Measurements from ENCODE around the gene PLA2G4F. TPM values are rescaled to one million over a fixed set of nuclear protein-coding genes. Genes with fewer than 3 reads are reported as not detected.

Gene PLA2G4F
- total RNA-seq, 1 donor from 2014 or later, result not detected

DNA sequence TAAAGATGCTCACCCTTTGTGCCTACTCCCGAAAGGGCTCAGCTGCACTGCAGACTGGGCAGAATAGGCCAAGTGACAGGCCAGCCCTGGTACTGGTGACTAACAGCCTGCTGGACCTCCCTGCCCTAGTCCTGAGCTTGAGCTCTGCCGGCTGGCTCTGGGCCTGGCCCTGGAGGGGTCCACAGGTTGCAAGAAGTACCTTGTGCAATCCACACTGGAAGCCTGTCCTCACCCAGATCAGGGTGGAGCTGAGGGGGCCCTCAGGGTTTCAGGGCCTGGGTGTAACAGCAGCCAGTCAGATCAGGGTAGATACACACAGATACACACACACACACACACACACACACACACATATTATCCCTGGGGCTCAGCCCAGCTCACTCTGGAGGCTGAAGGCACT lies 34.8 kb downstream of the PLA2G4F start:
- Mint-ChIP-seq H3K36me3 (ENCODE audit: low read depth) (no peaks in the 10 kb centered on the region), H3K27ac (no peak overlapping the region), H3K9me3 (no peaks in the 10 kb centered on the region), H3K4me1 (peaks cover 10% of the 10 kb centered on the region), H3K4me3 (no peak overlapping the region), H3K27me3 (peaks cover 20% of the 10 kb centered on the region)
- intact Hi-C loops (cut with micrococcal nuclease), result no loop called here
- DNase-seq, result no peak

DNA sequence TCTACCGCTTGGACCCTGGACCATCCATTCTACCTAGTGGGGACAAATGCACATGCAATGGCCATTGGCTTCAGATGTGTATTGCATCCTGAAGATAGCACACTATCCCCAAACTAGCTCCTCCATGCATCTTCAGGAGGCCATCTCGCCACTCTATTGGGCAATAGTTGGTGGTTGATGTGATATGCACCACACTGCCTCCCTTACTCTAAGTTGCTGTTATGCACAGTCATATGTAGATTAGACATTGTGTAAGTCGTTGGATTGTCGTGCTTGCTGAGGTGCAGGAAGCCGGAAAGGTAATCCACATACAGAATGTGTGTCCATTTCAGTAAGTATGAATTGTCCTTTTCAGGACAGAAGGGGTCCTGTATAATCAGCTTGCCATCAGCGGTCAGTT lies 35.4 kb downstream of the PLA2G4F start:
- no peaks in the 10 kb centered on the region for H3K36me3 Mint-ChIP-seq (ENCODE audit: low read depth)
- no peak overlapping the region for H3K4me3 Mint-ChIP-seq
- no peak for DNase-seq
- H3K9me3 Mint-ChIP-seq, result no peaks in the 10 kb centered on the region
- H3K4me1 Mint-ChIP-seq, result peaks cover 10% of the 10 kb centered on the region
- peaks cover 24% of the 10 kb centered on the region for H3K27me3 Mint-ChIP-seq
- no peak overlapping the region for H3K27ac Mint-ChIP-seq
- intact Hi-C loops (cut with micrococcal nuclease), result no loop called here

DNA sequence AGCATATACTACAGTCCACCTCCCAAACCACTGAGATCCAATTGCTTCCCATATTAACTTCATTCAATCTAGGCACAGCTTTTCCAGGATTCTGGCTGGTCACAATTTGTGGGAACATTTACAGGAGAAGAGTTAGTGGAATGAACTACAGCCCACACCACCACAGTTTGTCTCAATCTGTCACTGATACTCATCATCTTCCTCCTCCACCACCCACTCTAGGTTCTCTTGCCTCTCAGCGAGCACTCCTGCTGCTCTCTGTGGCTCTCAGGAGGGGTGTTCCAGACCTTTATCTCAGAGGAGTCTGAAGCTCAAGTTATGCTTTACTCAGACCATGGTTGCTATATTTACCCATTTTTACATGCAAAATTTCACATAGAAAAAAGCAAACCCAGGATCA lies 36.2 kb downstream of the PLA2G4F start:
- Mint-ChIP-seq H3K36me3 (ENCODE audit: low read depth) (no peaks in the 10 kb centered on the region), H3K9me3 (no peaks in the 10 kb centered on the region), H3K4me1 (peaks cover 10% of the 10 kb centered on the region), H3K4me3 (no peak overlapping the region), H3K27me3 (peaks cover 21% of the 10 kb centered on the region), H3K27ac (no peak overlapping the region)
- DNase-seq, result no peak
- intact Hi-C loops (cut with micrococcal nuclease), result no loop called here

DNA sequence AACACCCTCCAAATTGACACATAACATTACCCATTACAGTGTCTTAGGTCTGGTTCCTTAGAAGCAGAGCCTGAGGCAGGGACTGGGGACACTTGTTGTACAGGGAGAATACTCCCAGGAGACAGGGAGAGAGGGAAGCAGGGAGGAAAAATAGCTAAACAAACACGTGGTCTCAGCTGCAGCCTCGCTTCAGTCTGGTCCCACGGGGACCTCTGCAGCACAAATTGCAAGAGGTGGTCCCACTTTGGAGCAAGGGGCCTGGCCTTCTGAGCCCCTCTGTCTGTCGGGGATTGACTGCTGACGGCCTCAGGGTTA lies 37.0 kb downstream of the PLA2G4F start:
- H3K4me3 Mint-ChIP-seq, result no peak overlapping the region
- intact Hi-C loops (cut with micrococcal nuclease), result no loop called here
- H3K36me3 Mint-ChIP-seq (ENCODE audit: low read depth), result no peaks in the 10 kb centered on the region
- no peak for DNase-seq
- H3K9me3 Mint-ChIP-seq, result no peaks in the 10 kb centered on the region
- no peak overlapping the region for H3K27ac Mint-ChIP-seq
- H3K27me3 Mint-ChIP-seq, result peaks cover 19% of the 10 kb centered on the region
- peaks cover 10% of the 10 kb centered on the region for H3K4me1 Mint-ChIP-seq

DNA sequence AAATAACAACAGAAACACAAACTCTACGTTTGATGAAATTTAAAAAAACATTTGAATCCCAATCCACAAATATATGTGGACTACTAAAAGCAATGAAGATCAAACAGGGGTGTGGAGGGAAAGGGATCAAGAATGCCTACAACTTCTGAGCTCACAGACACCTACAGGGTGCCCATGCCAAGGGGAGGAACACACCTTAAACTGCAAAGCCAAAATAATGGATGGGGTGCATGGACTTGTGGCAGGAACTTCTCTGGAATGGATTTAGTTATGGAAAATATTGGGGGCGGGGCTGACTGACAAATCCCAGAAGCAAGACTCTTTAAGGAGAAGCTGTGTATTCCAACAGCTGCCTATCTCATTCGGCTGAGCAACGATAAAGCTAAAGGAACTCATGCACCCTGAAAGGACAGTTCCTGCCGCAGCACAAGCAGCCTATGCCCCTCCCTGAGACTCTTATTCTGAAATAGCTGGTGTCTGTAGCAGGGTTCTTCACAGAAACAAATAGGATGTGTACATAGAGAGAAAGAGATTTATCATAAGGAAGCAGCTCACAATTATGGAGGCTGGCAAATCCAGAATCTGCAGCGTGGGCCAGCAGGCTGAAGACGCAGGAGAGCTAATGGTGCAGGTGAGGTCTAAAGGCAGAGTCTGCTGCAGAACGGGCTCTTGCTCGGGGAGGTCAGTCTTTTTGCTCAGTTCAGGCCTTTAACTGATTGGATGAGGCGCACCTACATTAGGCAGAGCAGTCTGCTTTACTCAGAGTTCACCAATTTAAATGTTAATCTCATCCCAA lies 37.6 kb downstream of the PLA2G4F start:
- Mint-ChIP-seq H3K36me3 (ENCODE audit: low read depth) (no peaks in the 10 kb centered on the region), H3K9me3 (no peaks in the 10 kb centered on the region), H3K4me1 (peaks cover 10% of the 10 kb centered on the region), H3K27ac (no peak overlapping the region), H3K4me3 (no peak overlapping the region), H3K27me3 (peaks cover 16% of the 10 kb centered on the region)
- intact Hi-C loops (cut with micrococcal nuclease), result no loop called here
- no peak for DNase-seq

DNA sequence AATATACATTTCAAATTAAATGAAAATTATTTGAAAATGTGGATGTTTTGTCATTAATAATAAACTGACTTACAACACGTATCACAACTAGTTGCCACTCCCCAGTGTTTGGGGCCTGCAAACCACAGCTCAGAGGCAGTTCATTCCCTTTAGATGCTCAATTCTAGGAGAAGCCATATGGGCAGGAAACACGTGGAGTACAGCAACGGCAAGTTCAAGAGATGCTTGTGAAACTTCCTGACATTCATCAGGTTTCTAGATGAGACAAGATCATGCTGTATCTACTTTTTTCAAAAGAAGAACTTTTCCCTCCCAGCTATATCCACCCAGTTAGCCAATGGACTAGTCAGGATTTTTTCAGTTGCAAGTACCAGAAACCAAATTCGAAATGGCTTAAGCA lies 44.5 kb downstream of the PLA2G4F start:
- intact Hi-C loops (cut with micrococcal nuclease), result no loop called here
- H3K27ac Mint-ChIP-seq, result no peak overlapping the region
- H3K4me1 Mint-ChIP-seq, result peaks cover 19% of the 10 kb centered on the region
- no peak overlapping the region for H3K4me3 Mint-ChIP-seq
- peaks cover 24% of the 10 kb centered on the region for H3K27me3 Mint-ChIP-seq
- H3K36me3 Mint-ChIP-seq (ENCODE audit: low read depth), result no peaks in the 10 kb centered on the region
- peak; percentile 57 for DNase-seq
- no peaks in the 10 kb centered on the region for H3K9me3 Mint-ChIP-seq

DNA sequence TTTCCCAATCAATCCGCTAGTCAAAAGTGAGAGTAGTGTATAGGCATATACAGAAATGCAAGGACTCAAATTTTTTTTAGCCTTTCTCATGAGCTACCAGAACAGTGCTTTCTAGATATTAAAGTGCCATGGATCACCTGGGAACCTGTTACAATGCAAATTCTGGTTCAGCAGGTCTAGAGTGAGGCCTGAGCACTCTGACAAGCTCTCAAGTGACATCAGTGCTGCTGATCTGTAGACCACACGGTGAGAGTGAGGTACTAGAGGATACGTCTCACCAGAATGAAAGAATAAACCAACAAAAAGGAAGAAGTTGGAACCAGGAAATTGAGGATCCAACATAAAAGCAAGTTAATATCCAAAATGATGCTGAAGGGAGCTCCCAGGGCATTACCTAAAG lies 46.1 kb downstream of the PLA2G4F start:
- H3K36me3 Mint-ChIP-seq (ENCODE audit: low read depth), result no peaks in the 10 kb centered on the region
- peaks cover 19% of the 10 kb centered on the region for H3K4me1 Mint-ChIP-seq
- no peaks in the 10 kb centered on the region for H3K9me3 Mint-ChIP-seq
- no peak overlapping the region for H3K4me3 Mint-ChIP-seq
- H3K27me3 Mint-ChIP-seq, result peaks cover 17% of the 10 kb centered on the region
- DNase-seq, result no peak
- no peak overlapping the region for H3K27ac Mint-ChIP-seq
- intact Hi-C loops (cut with micrococcal nuclease), result no loop called here

DNA sequence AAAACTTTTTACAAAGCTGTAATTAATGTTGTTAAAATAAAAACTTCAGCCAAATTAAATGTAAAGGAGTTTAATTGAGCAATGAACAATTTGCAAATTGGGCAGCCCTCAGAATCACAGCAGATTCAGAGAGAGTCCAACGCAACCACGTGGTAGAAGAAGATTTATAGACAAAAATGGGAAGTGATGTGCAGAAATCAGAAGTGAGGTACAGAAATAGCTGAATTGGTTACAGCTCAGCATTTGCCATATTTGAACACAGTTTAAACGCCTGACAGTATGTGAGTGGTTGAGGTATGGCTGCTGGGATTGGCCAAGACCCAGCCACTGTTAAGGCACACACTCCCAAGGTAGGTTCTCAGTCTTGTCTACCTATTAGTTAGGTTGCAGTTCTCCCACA lies 47.6 kb downstream of the PLA2G4F start:
- Mint-ChIP-seq H3K9me3 (no peaks in the 10 kb centered on the region), H3K36me3 (ENCODE audit: low read depth) (no peaks in the 10 kb centered on the region), H3K27me3 (peaks cover 13% of the 10 kb centered on the region), H3K4me1 (peaks cover 19% of the 10 kb centered on the region), H3K4me3 (no peak overlapping the region), H3K27ac (no peak overlapping the region)
- intact Hi-C loops (cut with micrococcal nuclease), result loop anchor here (5.0 kb wide), 1 partner anchor 83 kb away; no protein-coding TSS in a partner anchor
- DNase-seq, result no peak

DNA sequence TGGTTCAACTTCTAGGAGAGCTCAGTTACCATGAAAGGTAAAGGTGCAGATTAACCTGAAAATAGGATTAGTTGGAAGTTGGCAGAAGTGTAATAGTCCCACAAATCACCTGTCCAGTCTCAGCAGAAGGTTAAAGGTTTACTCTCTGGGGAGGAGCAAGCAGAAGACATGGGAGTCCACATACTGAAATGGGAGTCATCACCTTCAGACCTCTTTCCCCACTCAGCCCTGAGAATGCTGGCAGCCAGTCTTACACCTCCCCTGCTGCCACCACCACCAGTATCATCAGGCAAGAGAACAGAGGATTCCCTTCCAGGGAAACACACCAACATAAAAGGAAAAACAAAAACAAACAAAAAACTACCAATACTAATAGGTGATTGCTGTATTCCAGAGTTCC lies 48.2 kb downstream of the PLA2G4F start:
- Mint-ChIP-seq H3K4me3 (no peak overlapping the region), H3K27ac (no peak overlapping the region), H3K27me3 (peaks cover 10% of the 10 kb centered on the region), H3K4me1 (peaks cover 19% of the 10 kb centered on the region), H3K9me3 (no peaks in the 10 kb centered on the region), H3K36me3 (ENCODE audit: low read depth) (no peaks in the 10 kb centered on the region)
- intact Hi-C loops (cut with micrococcal nuclease), result loop anchor here (5.0 kb wide), 1 partner anchor 84 kb away; no protein-coding TSS in a partner anchor
- no peak for DNase-seq

DNA sequence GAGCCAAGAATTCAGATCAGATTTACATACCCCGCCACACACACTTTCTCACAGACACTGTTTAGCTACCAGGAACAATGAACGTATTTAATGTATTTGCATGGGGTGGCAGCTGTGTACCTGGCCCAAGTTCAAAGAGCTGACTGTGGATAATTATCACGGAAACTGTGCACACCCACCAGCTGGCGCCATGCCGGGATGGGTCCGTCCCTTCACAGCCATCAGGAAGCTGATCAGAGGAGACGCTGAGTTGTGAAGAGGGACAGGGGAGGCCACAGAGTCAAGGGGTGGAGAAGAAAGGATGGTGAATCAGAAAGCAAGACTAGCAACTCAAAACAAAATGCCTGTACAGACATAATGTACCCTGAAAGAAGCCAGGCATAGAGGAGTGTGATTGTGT lies 49.0 kb downstream of the PLA2G4F start:
- Mint-ChIP-seq H3K9me3 (no peaks in the 10 kb centered on the region), H3K27ac (peak overlapping the region; percentile 51), H3K4me1 (peaks cover 16% of the 10 kb centered on the region), H3K36me3 (ENCODE audit: low read depth) (no peaks in the 10 kb centered on the region), H3K4me3 (peak overlapping the region; percentile 52), H3K27me3 (peaks cover 7% of the 10 kb centered on the region)
- intact Hi-C loops (cut with micrococcal nuclease), result loop anchor here (5.0 kb wide), 1 partner anchor 85 kb away; no protein-coding TSS in a partner anchor
- DNase-seq, result peak; percentile 62

DNA sequence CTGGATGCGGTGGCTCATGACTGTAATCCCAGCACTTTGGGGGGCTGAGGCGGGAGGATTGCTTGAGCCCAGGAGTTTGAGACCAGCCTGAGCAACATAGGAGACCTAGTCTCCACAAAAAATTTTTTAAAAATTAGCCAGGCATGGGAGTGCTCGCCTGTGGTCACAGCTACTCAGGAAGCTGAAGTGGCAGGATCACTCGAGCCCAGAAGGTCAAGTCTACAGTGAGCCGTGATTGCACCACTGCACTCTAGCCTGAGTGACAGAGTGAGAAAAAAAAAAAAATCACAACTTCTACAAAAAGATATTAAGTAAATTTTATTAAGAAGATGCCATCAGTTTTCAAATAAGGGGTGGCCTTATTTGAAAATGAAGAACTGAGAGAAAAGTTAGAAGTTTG lies 50.1 kb downstream of the PLA2G4F start:
- H3K4me1 Mint-ChIP-seq, result peaks cover 12% of the 10 kb centered on the region
- H3K36me3 Mint-ChIP-seq (ENCODE audit: low read depth), result no peaks in the 10 kb centered on the region
- H3K4me3 Mint-ChIP-seq, result no peak overlapping the region
- no peak for DNase-seq
- H3K27me3 Mint-ChIP-seq, result peaks cover 6% of the 10 kb centered on the region
- intact Hi-C loops (cut with micrococcal nuclease), result loop anchor here (5.0 kb wide), 1 partner anchor 86 kb away; no protein-coding TSS in a partner anchor
- H3K27ac Mint-ChIP-seq, result no peak overlapping the region
- no peaks in the 10 kb centered on the region for H3K9me3 Mint-ChIP-seq

DNA sequence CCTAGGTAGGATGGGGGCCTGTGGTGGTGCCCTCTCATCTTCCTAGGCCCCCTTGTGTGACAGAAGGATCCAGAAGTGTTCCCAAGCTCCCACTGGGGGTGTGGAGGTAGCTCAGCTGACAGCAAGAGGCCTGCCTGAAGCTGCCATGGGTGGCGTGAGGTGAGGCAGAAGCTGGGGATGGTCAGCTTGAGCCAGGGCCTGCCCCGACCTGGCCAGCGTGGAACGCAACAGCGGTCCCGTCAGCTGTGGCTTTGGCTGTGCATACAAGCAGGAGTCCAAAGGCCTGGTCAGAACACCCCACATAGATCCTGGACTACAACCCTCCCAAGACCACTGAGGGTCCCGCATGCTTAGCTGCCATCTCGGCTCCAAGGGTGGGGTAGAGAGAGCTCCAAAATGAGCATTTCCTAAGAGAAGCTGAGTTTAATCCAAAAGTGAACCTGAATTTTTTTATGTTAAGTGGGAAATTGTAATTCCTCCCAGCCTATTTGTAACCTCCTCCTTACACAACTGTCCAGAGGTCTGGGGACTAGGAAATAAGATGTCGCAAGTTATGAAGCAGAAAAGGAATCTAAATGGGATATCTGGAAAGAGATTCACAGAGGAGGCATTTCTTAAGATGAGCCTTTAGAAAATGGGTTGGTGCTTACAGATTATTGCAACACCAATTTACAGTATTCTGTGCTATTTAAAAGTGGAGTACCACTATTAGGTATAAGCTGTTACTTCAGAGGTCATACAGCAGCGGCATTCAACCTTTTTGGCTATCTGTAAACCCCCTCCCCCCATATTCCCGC lies 52.1 kb downstream of the PLA2G4F start:
- Mint-ChIP-seq H3K27me3 (peaks cover 3% of the 10 kb centered on the region), H3K9me3 (no peaks in the 10 kb centered on the region), H3K4me1 (peaks cover 8% of the 10 kb centered on the region), H3K27ac (no peak overlapping the region), H3K4me3 (no peak overlapping the region), H3K36me3 (ENCODE audit: low read depth) (no peaks in the 10 kb centered on the region)
- no peak for DNase-seq
- intact Hi-C loops (cut with micrococcal nuclease), result no loop called here

DNA sequence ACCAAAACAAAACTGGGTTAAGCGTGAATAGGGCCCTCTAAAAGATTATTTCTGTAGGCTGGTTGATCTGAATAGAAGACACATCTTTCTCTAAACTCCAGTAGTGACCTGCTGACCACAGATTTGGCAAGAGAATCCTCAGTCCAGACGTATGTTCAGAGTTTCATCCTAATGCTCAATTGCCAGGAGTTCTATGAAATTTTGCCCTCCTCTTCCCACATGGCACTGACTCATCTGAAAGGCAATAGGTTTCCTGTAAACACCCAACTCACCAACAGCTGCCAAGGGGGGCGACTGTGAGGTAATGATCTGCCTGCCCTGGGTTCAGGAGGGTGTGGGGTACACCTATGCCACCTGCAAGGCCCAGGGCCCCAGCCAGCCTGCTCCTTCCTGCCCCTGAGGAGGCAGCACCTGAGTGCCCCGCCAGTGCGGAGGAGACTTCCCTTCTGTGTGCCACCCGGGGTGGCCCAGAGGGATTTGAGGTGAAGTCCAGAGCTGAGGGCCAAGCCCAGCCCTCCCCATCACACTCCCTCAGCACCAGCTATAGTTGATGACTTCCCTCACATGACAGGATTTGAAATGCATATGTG lies 53.7 kb downstream of the PLA2G4F start:
- Mint-ChIP-seq H3K36me3 (ENCODE audit: low read depth) (peaks cover 1% of the 10 kb centered on the region), H3K27me3 (peaks cover 9% of the 10 kb centered on the region), H3K9me3 (no peaks in the 10 kb centered on the region), H3K4me1 (peaks cover 6% of the 10 kb centered on the region), H3K27ac (no peak overlapping the region), H3K4me3 (no peak overlapping the region)
- intact Hi-C loops (cut with micrococcal nuclease), result no loop called here
- DNase-seq, result no peak

DNA sequence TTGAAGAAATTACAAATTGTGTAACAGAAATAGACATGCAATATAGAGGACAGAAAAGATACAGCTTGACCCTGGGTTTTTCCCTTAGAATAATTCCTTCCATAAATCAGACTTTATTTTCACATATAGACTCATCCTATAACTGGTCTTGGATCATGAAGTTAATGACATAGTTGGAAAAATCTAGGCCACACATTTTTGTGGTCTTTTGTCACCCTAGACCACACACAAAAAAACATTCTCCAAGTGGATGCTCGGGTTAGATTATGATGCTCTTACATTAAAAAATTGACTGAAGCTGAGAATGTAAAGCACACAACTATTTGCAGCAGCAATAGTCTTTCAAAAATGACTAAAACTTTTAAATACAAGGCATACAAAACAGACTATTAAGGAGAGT lies 54.6 kb downstream of the PLA2G4F start:
- no peak for DNase-seq
- Mint-ChIP-seq H3K9me3 (no peaks in the 10 kb centered on the region), H3K4me1 (no peaks in the 10 kb centered on the region), H3K27ac (no peak overlapping the region), H3K4me3 (no peak overlapping the region), H3K27me3 (peaks cover 9% of the 10 kb centered on the region), H3K36me3 (ENCODE audit: low read depth) (peaks cover 1% of the 10 kb centered on the region)
- intact Hi-C loops (cut with micrococcal nuclease), result no loop called here

All from activated CD4-positive, alpha-beta T cell treated with anti-CD3 and anti-CD28 coated beads, Interleukin-2, amount 10 ng/mL, durations not matched to agents 24 days and 14 days (primary cell).